ENCODE results near the gene PXDN. TPM values are rescaled to one million over a fixed set of nuclear protein-coding genes. Genes with fewer than 3 reads are reported as not detected.

Gene PXDN
- total and polyA plus RNA-seq, 2 donors (not counting 3 experiments of a cell fraction or from before 2014, with no cell fraction given) = 231 to 308 TPM

DNA sequence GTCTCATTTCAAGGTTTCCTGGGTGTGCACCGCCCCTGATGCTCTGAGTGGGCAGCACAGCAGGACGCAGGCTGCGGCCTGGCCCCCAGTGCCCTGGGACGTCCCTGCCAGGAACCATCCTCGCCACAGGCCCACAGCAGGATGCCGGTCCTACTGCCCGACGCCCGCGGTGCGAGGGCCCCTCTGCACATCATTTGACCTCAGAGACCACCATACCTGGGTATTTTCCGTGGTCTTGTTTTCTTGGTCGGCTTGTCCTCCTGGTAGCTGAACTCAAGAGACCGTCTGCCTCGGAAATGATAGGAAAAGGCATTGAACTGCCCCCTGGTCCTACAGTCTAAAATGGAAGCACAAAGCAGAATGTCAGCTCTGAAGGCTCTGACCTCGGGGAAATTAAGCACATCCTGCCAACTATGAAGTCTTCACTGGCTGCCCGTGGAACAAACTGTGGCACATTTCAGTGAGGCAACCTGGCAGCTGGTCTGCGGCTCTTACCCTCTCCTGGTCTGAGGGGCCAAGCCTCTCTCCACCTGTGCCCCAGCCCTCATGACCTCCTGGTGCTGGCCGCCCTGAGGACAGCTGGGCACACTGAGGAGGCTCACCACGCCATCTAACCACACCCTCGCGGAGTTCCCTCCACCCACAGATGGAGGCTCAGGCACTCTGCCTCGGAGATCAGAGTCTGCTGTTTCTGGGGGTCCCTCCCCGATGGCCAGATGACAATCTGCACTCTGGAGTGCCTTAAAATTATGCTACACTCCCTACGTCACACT is 105.0 kb downstream of the PXDN start:
- Histone ChIP-seq H3K27ac (ENCODE audit: insufficient read depth, low read depth, low read length) (no peak overlapping the region), H3K4me1 (ENCODE audit: control insufficient read depth, extremely low read depth, insufficient read depth, low read length) (no peaks in the 10 kb centered on the region), H3K9me3 (replicated peaks; ENCODE audit: control insufficient read depth, insufficient read depth, low read length) (no peaks in the 10 kb centered on the region), H3K4me2 (ENCODE audit: insufficient read depth, low read length) (no peak overlapping the region), H4K20me1 (replicated peaks; ENCODE audit: control insufficient read depth, extremely low read depth, insufficient read depth, low read length) (no peaks in the 10 kb centered on the region), H3K27me3 (ENCODE audit: control insufficient read depth in 2 of 2, insufficient read depth in 2 of 2, low read length in 2 of 2) (no peaks in the 10 kb centered on the region), H3K79me2 (ENCODE audit: control insufficient read depth, insufficient read depth, low read length) (no peaks in the 10 kb centered on the region), H3K9me1 (replicated peaks; ENCODE audit: control insufficient read depth, extremely low read depth, insufficient read depth, low read length) (no peaks in the 10 kb centered on the region), H3K36me3 (ENCODE audit: control insufficient read depth in 2 of 2, extremely low read depth in 1 of 2, insufficient read depth in 2 of 2, low read length in 2 of 2) (peaks cover 6 to 32% of the 10 kb centered on the region in 2 experiments), H3K4me3 (replicated peaks in 1 of 3; ENCODE audit: insufficient read depth in 1 of 3, low read depth in 1 of 3, low read length in 3 of 3) (no peak overlapping the region), H3K9ac (replicated peaks; ENCODE audit: extremely low read depth, insufficient read depth, low read length) (no peak overlapping the region), H2AFZ (ENCODE audit: low read depth, low read length) (no peak overlapping the region)
- intact Hi-C loops (cut with micrococcal nuclease) = no loop called here
- no peak for FAIRE-seq
- BruUV-seq (replicated peaks) = no TSS peak
- no peak for TF ChIP-seq POLR2A (IDR thresholded peaks at IDR 0.05; ENCODE audit: low read depth, low read length)
- no peak for TF ChIP-seq POLR2AphosphoS5 (IDR thresholded peaks at IDR 0.05; ENCODE audit: insufficient read depth, low read depth, low read length)
- no peak for TF ChIP-seq FOS (IDR thresholded peaks at IDR 0.05; ENCODE audit: borderline replicate concordance, insufficient read depth, low read length)
- TF ChIP-seq, protein P1, sequence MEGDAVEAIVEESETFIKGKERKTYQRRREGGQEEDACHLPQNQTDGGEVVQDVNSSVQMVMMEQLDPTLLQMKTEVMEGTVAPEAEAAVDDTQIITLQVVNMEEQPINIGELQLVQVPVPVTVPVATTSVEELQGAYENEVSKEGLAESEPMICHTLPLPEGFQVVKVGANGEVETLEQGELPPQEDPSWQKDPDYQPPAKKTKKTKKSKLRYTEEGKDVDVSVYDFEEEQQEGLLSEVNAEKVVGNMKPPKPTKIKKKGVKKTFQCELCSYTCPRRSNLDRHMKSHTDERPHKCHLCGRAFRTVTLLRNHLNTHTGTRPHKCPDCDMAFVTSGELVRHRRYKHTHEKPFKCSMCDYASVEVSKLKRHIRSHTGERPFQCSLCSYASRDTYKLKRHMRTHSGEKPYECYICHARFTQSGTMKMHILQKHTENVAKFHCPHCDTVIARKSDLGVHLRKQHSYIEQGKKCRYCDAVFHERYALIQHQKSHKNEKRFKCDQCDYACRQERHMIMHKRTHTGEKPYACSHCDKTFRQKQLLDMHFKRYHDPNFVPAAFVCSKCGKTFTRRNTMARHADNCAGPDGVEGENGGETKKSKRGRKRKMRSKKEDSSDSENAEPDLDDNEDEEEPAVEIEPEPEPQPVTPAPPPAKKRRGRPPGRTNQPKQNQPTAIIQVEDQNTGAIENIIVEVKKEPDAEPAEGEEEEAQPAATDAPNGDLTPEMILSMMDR (IDR thresholded peaks at IDR 0.05; ENCODE audit: extremely low read depth in 1 of 2, insufficient read depth in 1 of 2, low read depth in 1 of 2, low read length in 2 of 2) = no peak
- no peak for TF ChIP-seq JUN (IDR thresholded peaks at IDR 0.05; ENCODE audit: borderline replicate concordance, insufficient read depth, insufficient read length, low read depth)
- no peak for TF ChIP-seq MYC (IDR thresholded peaks at IDR 0.05; ENCODE audit: low read depth, low read length)
- TF ChIP-seq, protein P2, sequence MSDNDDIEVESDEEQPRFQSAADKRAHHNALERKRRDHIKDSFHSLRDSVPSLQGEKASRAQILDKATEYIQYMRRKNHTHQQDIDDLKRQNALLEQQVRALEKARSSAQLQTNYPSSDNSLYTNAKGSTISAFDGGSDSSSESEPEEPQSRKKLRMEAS (IDR thresholded peaks at IDR 0.05; ENCODE audit: insufficient read depth, insufficient read length) = no peak
- no peak for TF ChIP-seq GATA2 (IDR thresholded peaks at IDR 0.05; ENCODE audit: insufficient read depth, insufficient read length, low read depth, low read length)
- no peak for TF ChIP-seq EZH2 (IDR thresholded peaks at IDR 0.05; ENCODE audit: borderline replicate concordance, low read depth, low read length, severe bottlenecking)
- POLR2A ChIA-PET = no interaction called here
- dilution Hi-C loops (cut with MboI; ENCODE audit: extremely low pct_ligation_motif_present, low sequenced_read_pairs) = no loop called here
- no peak for DNase-seq (ENCODE audit: low read depth, low spot score)
- CTCF ChIA-PET = no interaction called here
